HepG2 (cell line): Measurements from ENCODE around the gene NT5C3B. TPM values are rescaled to one million over a fixed set of nuclear protein-coding genes. Genes with fewer than 3 reads are reported as not detected.
A peak's percentile ranks its signal among the peaks of the same experiment; 100 is the strongest.

Experiments
- ATAC-seq: fragments of 200-7000 bp; cut with Tn5 transposase; 3 replicates; pipeline ENCODE4 v1.9.1; 2020; ENCODE audit warnings: mild to moderate bottlenecking, moderate library complexity
- BruUV-seq: library from RNA; stranded (reverse); fragments of 400-500 nt; replicated peaks from 2 replicates; lab custom pipeline; 2021; lab: Mats Ljungman, UMichigan
- CTCF ChIA-PET: fragments of 300-600 bp; formaldehyde crosslinking; extraction: SDS; loops from one replicate; lab custom pipeline; 2021; ENCODE audit warnings: low total read pairs, inconsistent platforms, low intra/inter-chr PET ratio; lab: Yijun Ruan, JAX
- POLR2A ChIA-PET: fragments of 350-600 bp; sonication (Branson Sonifier 250); formaldehyde crosslinking; loops from one replicate; lab custom pipeline; 2020; ENCODE audit warnings: antibody characterized with exemption, inconsistent platforms; lab: Yijun Ruan, JAX
- DNase-seq: peaks from one replicate; pipeline ENCODE4 v3.0.0-alpha.2; 2015; ENCODE audit warnings: low spot score
- FAIRE-seq: peaks from 3 replicates; lab custom pipeline; 2011; peaks lifted over from hg19 to GRCh38; lab: Jason Lieb, UNC
- H2AFZ ChIP-seq: one replicate; pipeline ENCODE4 v1.6.1; 2011; ENCODE audit warnings: low read length, inconsistent platforms
- H3K27ac ChIP-seq: fragments of 300-600 bp; 3 replicates; pipeline ENCODE4 v1.8.0; 2011; ENCODE audit warnings: mixed run types, mild to moderate bottlenecking, mixed read lengths, low read length, inconsistent platforms; ENCODE audit not compliant: insufficient read depth; ENCODE audit errors: extremely low read length
- H3K27me3 ChIP-seq, 2 experiments: fragments of 200-600 bp in 1 of 2; 2 replicates in 1 of 2; 3 replicates in 1 of 2; pipeline versions ENCODE4 v1.6.0 to v1.8.0; 2011; ENCODE audit warnings: low read length in 2 of 2, mild to moderate bottlenecking in 2 of 2, moderate library complexity in 2 of 2, inconsistent platforms in 1 of 2; ENCODE audit not compliant: insufficient read depth in 2 of 2, control insufficient read depth in 1 of 2
- H3K36me3 ChIP-seq, 2 experiments: fragments of 200-600 bp in 1 of 2; replicated peaks in 1 of 2; 2 replicates in 1 of 2; 3 replicates in 1 of 2; pipeline versions ENCODE4 v1.5.1 to v1.8.0; 2011; ENCODE audit warnings: low read length in 2 of 2, inconsistent platforms in 1 of 2; ENCODE audit not compliant: insufficient read depth in 2 of 2, control insufficient read depth in 1 of 2
- H3K4me1 ChIP-seq: 2 replicates; pipeline ENCODE4 v1.5.1; 2012; ENCODE audit warnings: low read length, inconsistent platforms; ENCODE audit not compliant: insufficient read depth
- H3K4me2 ChIP-seq: 2 replicates; pipeline ENCODE4 v1.6.0; 2011; ENCODE audit warnings: low read depth, low read length, inconsistent platforms
- H3K4me3 ChIP-seq, 3 experiments: fragments of 200-600 bp in 1 of 3; sonication (generic), shearing (Covaris generic) in 1 of 3; replicated peaks in 1 of 3; 2 replicates each; pipeline ENCODE4 v1.5.1; 2011 to 2016; ENCODE audit warnings: low read length in 3 of 3, inconsistent platforms in 2 of 3, low read depth in 2 of 3, mild to moderate bottlenecking in 2 of 3, control low read depth in 1 of 3, mixed read lengths in 1 of 3; ENCODE audit not compliant: insufficient read depth in 1 of 3
- H3K79me2 ChIP-seq: one replicate; pipeline ENCODE4 v1.6.1; 2011; ENCODE audit warnings: low read length, inconsistent platforms; ENCODE audit not compliant: insufficient read depth
- H3K9ac ChIP-seq: 2 replicates; pipeline ENCODE4 v1.6.0; 2011; ENCODE audit warnings: mild to moderate bottlenecking, low read depth, low read length, inconsistent platforms; ENCODE audit not compliant: insufficient read depth
- H3K9me3 ChIP-seq: 2 replicates; pipeline ENCODE4 v1.5.1; 2012; ENCODE audit warnings: mild to moderate bottlenecking, low read length
- H4K20me1 ChIP-seq: 2 replicates; pipeline ENCODE4 v1.6.0; 2011; ENCODE audit warnings: inconsistent platforms, mild to moderate bottlenecking, low read length, moderate library complexity; ENCODE audit not compliant: insufficient read depth
- DNMT1 ChIP-seq: sonication (generic); formaldehyde crosslinking; IDR thresholded peaks from 2 replicates; pipeline ENCODE4 v1.5.1; 2020; ENCODE audit warnings: mild to moderate bottlenecking, missing genetic modification reagents
- EHMT2 ChIP-seq: fragments of 200-600 bp; sonication (generic); IDR thresholded peaks from 2 replicates; pipeline ENCODE4 v1.7.0; 2017; ENCODE audit warnings: antibody characterized with exemption, low read depth, low read length, borderline replicate concordance
- ELF3 ChIP-seq: IDR thresholded peaks from 2 replicates; pipeline ENCODE4 v1.6.1; 2016; ENCODE audit warnings: missing genetic modification reagents, missing compliant biosample characterization
- FOXC1 ChIP-seq: sonication (generic); formaldehyde crosslinking; IDR thresholded peaks from 2 replicates; pipeline ENCODE4 v1.8.0; 2022; ENCODE audit warnings: mild to moderate bottlenecking, missing genetic modification reagents, borderline replicate concordance
- GLMP ChIP-seq: sonication (generic); formaldehyde crosslinking; IDR thresholded peaks from 2 replicates; pipeline ENCODE4 v1.9.0; 2021; ENCODE audit warnings: missing genetic modification reagents, mild to moderate bottlenecking, borderline replicate concordance
- HNRNPK ChIP-seq: fragments of 200-400 bp; formaldehyde crosslinking; IDR thresholded peaks from 2 replicates; pipeline ENCODE4 v1.6.1; 2018; ENCODE audit warnings: low read length, low read depth, moderate library complexity, mild to moderate bottlenecking; ENCODE audit not compliant: poor library complexity, severe bottlenecking
- HNRNPL ChIP-seq: fragments of 200-400 bp; formaldehyde crosslinking; IDR thresholded peaks from 2 replicates; pipeline ENCODE4 v1.6.1; 2017; ENCODE audit warnings: mild to moderate bottlenecking, low read depth, low read length
- MBD4 ChIP-seq: IDR thresholded peaks from 2 replicates; pipeline ENCODE4 v1.6.1; 2012; ENCODE audit warnings: low read length, inconsistent platforms, borderline replicate concordance
- PHF21A ChIP-seq: sonication (generic); formaldehyde crosslinking; IDR thresholded peaks from 2 replicates; pipeline ENCODE4 v1.5.0; 2020; ENCODE audit warnings: mild to moderate bottlenecking, missing genetic modification reagents
- SMAD9 ChIP-seq: sonication (generic); formaldehyde crosslinking; IDR thresholded peaks from 2 replicates; pipeline ENCODE4 v1.5.1; 2020; ENCODE audit warnings: mild to moderate bottlenecking, missing genetic modification reagents
- SP1 ChIP-seq, 2 experiments: fragments of 450-650 bp in 1 of 2; sonication (generic) in 1 of 2; formaldehyde crosslinking in 1 of 2; IDR thresholded peaks; 2 replicates each; pipeline versions ENCODE4 v1.4.0 to v1.6.1; 2016 to 2020; ENCODE audit warnings: missing genetic modification reagents in 1 of 2
- STAG1 ChIP-seq: sonication (generic); formaldehyde crosslinking; IDR thresholded peaks from 2 replicates; pipeline ENCODE4 v1.4.0; 2020; ENCODE audit warnings: missing genetic modification reagents
- THRA ChIP-seq: sonication (generic); formaldehyde crosslinking; IDR thresholded peaks from 2 replicates; pipeline ENCODE4 v1.4.0; 2020; ENCODE audit warnings: missing genetic modification reagents, borderline replicate concordance
- ZNF556 ChIP-seq: sonication (generic); formaldehyde crosslinking; IDR thresholded peaks from 2 replicates; pipeline ENCODE4 v1.4.0; 2020; ENCODE audit warnings: mild to moderate bottlenecking, missing genetic modification reagents, borderline replicate concordance
- ZNF660 ChIP-seq: sonication (generic); formaldehyde crosslinking; IDR thresholded peaks from 2 replicates; pipeline ENCODE4 v1.5.1; 2020; ENCODE audit warnings: mild to moderate bottlenecking, low read depth, missing genetic modification reagents, borderline replicate concordance
- ZNF75D ChIP-seq: sonication (generic); formaldehyde crosslinking; IDR thresholded peaks from 2 replicates; pipeline ENCODE4 v1.8.1; 2023; ENCODE audit warnings: missing genetic modification reagents, mild to moderate bottlenecking, borderline replicate concordance
- ZSCAN31 ChIP-seq: sonication (generic); formaldehyde crosslinking; IDR thresholded peaks from 2 replicates; pipeline ENCODE4 v1.5.0; 2020; ENCODE audit warnings: low read depth, mild to moderate bottlenecking, missing genetic modification reagents
- ZXDC ChIP-seq: sonication (generic); formaldehyde crosslinking; IDR thresholded peaks from 2 replicates; pipeline ENCODE4 v1.5.0; 2020; ENCODE audit warnings: mild to moderate bottlenecking, missing genetic modification reagents
- WGBS: methylation state at CpG from one replicate; pipeline ENCODE4 v1.1.6; 2017; ENCODE audit warnings: low lambda C conversion rate; 5-methylcytosine and 5-hydroxymethylcytosine counted together
- in situ Hi-C: cut with HindIII; loops from 2 replicates; pipeline ENCODE4 v1.10.0; 2017; ENCODE audit warnings: low pct_unique_long_range_greater_than_20kb; ENCODE audit not compliant: extremely low pct_ligation_motif_present
- intact Hi-C: fragments of 100-400 bp; cut with micrococcal nuclease; formaldehyde crosslinking; loops from one replicate; pipeline ENCODE4 v1.10.0; 2022; ENCODE audit not compliant: unreplicated experiment
- polyA plus RNA-seq, 8 experiments: library from polyadenylated mRNA; depleted of rRNA in 3 of 8; stranded (reverse) in 7 of 8; unstranded in 1 of 8; fragments of >200 nt; fragmentation: Illumina TruSeq in 4 of 8; extraction: Trizol in 4 of 8; gene quantifications; 2 replicates each; pipeline versions ENCODE4 v1.2.1 to v1.2.3, GENCODE V29; 2011 to 2016; ENCODE audit warnings: low read depth in 4 of 8, missing spikeins in 1 of 8, mixed read lengths in 1 of 8; ENCODE audit not compliant: insufficient read depth in 1 of 8
- total RNA-seq, 5 experiments: library from RNA; depleted of rRNA; stranded (reverse); fragments of >200 nt; fragmentation: Illumina TruSeq; extraction: Trizol; gene quantifications; 2 replicates each; pipeline ENCODE4 v1.2.3, GENCODE V29; 2016; ENCODE audit warnings: low read depth in 1 of 5

NT5C3B gene
- total and polyA plus RNA-seq, 2 of the 13 experiments (the other 11 are each of a cell fraction or from before 2014, with no cell fraction given): 104 to 126 TPM

GRCh38 chr17:41836550-41837196 is 641 bp upstream of the NT5C3B start:
- H3K9me3 ChIP-seq: no peaks in the 10 kb centered on the region
- no peak overlapping the region for H3K27ac ChIP-seq
- H4K20me1 ChIP-seq: no peaks in the 10 kb centered on the region
- 24% methylated on average over 20 of the region's 21 CpGs for WGBS
- peak overlapping the region; percentile 80 for H3K4me2 ChIP-seq
- intact Hi-C loops (no loop called here), in situ Hi-C loops (no loop called here)
- ChIA-PET POLR2A (interaction anchor here (1.3 to 1.9 kb wide), 5 partner anchors 10 to 122 kb away, joined by 3 to 9 read pairs (median 4); partner anchors contain the start of genes FKBP10, KLHL11 and P3H4), CTCF (no interaction called here)
- DNase-seq (no peak), ATAC-seq (no peak), FAIRE-seq (no peak)
- peak overlapping the region; percentile 88 for H2AFZ ChIP-seq
- peaks cover 9% of the 10 kb centered on the region for H3K79me2 ChIP-seq
- peaks cover 3 to 10% of the 10 kb centered on the region in 2 experiments for H3K36me3 ChIP-seq
- peak overlapping the region; percentile 63 to 94 (median 77) for H3K4me3 ChIP-seq
- no TSS peak for BruUV-seq
- H3K27me3 ChIP-seq: no peaks in the 10 kb centered on the region
- H3K4me1 ChIP-seq: peaks cover 40% of the 10 kb centered on the region
- peak overlapping the region; percentile 61 for H3K9ac ChIP-seq
- no peak for TF ChIP-seq ELF3 (CRISPR knock-in tag)
- TF ChIP-seq THRA (CRISPR knock-in tag): peak; percentile 1; the same call in 1 of the 2 replicates
- TF ChIP-seq PHF21A (CRISPR knock-in tag): no peak
- TF ChIP-seq HNRNPL: no peak
- TF ChIP-seq ZNF75D (CRISPR knock-in tag): 0 out of 2 replicates have a peak, but pooled peaks have one; percentile 26
- no peak for TF ChIP-seq HNRNPK
- no peak for TF ChIP-seq ZSCAN31 (CRISPR knock-in tag)
- no peak for TF ChIP-seq STAG1 (CRISPR knock-in tag)
- TF ChIP-seq GLMP (CRISPR knock-in tag): no peak
- TF ChIP-seq ZNF556: no peak
- no peak for TF ChIP-seq FOXC1 (CRISPR knock-in tag)
- no peak for TF ChIP-seq ZNF660 (CRISPR knock-in tag)
- no peak for TF ChIP-seq EHMT2
- TF ChIP-seq SMAD9: no peak
- no peak for TF ChIP-seq DNMT1 (CRISPR knock-in tag)
- no peak for TF ChIP-seq SP1 (IDR thresholded peaks at IDR 0.05)
- TF ChIP-seq SP1 (CRISPR knock-in tag; IDR thresholded peaks at IDR 0.05): no peak
- no peak for TF ChIP-seq ZXDC (CRISPR knock-in tag)
- no peak for TF ChIP-seq MBD4
